Measurements from ENCODE around the gene VAC14. TPM values are rescaled to one million over a fixed set of nuclear protein-coding genes. Genes with fewer than 3 reads are reported as not detected.

The VAC14 gene
- total RNA-seq, 1 experiment from 2014 or later: 92.3 TPM

- no peak for DNase-seq (ENCODE audit: low spot score)
Observed at GRCh38 chr16:70708366-70709246, 92.4 kb downstream of the VAC14 start.

- DNase-seq (ENCODE audit: low spot score): peak; percentile 45
Observed at GRCh38 chr16:70706948-70707465, 94.0 kb downstream of the VAC14 start.

DNA sequence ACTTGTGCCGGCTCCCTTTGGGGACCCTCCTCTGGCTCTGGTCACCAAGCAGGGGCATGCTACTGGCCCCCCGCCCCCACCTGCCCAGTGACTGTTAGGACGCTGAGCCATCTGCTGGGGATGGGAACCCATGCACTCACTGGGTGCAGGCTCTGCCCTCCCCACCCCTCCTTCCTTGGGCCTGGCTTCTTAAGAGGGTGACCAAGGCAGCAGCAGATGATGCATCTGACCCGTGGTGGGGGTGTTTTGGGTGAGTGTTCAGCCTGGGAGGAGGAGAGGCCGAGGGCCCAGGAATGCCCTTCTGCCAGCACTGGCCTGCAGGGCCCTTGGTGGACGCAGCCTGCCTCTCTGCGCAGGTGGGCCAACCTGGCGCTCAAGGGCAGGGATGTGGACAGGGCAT, 95.9 kb downstream of the VAC14 start:
- no peak for DNase-seq (ENCODE audit: low spot score)

- peak; percentile 71 for DNase-seq (ENCODE audit: low spot score)
Observed at GRCh38 chr16:70704586-70704985, 96.4 kb downstream of the VAC14 start.

- DNase-seq (ENCODE audit: low spot score): no peak
Observed at GRCh38 chr16:70703835-70704381, 97.0 kb downstream of the VAC14 start.

- DNase-seq (ENCODE audit: low spot score): no peak
Observed at GRCh38 chr16:70703041-70703834, 97.7 kb downstream of the VAC14 start.

GRCh38 chr16:70702624-70703023, 98.3 kb downstream of the VAC14 start:
- DNase-seq (ENCODE audit: low spot score): no peak

- no peak for DNase-seq (ENCODE audit: low spot score)
Observed at GRCh38 chr16:70701998-70702397, 99.0 kb downstream of the VAC14 start.

DNA sequence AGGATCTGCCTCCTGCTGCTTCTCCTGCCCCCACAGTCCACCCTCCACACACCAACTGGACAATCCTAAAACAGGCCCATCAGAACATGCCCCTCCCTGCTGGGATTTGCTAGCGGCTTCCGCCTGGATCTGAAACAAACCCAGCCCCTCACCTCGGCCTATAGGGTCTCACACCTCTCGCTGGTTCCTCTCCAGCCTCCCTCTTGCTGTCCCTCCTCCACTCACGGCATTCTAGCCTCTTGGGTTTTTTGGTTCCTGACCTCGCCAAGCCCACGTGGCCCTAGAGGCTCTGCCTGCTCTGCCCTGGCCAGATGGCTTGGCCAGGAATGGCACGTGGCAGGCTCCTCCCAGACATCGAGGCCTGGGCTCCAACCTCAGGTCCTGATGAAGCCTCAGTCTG, 99.4 kb downstream of the VAC14 start:
- no peak for DNase-seq (ENCODE audit: low spot score)

- no peak for DNase-seq (ENCODE audit: low spot score)
Observed at GRCh38 chr16:70701036-70701435, 99.9 kb downstream of the VAC14 start.

GRCh38 chr16:70700101-70701020, 100.6 kb downstream of the VAC14 start:
- no peak for DNase-seq (ENCODE audit: low spot score)

GRCh38 chr16:70699696-70700095, 101.3 kb downstream of the VAC14 start:
- DNase-seq (ENCODE audit: low spot score): no peak

DNA sequence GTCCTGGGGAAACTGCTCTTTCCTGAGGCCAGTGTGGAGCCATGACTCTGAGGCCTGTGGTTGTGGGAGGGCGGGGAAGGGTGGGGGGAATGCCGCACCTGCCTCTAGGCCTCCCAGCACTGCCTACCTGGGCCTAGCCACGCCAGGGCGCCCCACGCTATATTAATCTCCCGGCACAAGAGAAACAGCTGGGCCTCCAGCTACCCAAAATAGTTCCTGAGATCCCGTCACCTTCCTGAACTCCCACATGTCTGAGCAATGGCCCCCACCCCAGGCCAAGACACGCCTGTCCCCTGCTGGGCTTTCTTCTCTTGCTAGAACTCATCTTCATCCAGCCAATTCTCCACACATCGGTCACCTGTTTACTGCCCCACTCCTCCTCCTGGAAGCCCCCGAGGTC, 102.1 kb downstream of the VAC14 start:
- no peak for DNase-seq (ENCODE audit: low spot score)

- no peak for DNase-seq (ENCODE audit: low spot score)
Observed at GRCh38 chr16:70697594-70698170, 103.3 kb downstream of the VAC14 start.

GRCh38 chr16:70696952-70697593, 103.9 kb downstream of the VAC14 start:
- DNase-seq (ENCODE audit: low spot score): peak; percentile 48

DNA sequence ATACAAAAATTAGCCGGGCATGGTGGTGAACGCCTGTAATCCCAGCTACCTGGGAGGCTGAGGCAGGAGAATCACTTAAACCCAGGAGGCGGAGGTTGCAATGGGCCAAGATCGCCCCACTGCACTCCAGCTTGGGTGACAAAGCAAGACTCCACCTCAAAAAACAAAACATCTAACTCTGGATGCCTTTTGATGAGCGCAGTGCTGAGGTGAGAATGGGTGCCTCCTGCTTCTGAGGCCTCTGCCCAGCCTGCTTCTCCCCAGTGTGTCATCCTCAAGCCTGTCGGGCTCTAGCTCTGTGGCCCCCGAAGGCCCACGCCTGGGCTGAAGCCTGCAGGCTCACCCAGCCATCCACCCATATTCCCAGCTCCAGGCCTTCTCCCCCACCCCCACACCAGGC, 104.6 kb downstream of the VAC14 start:
- DNase-seq (ENCODE audit: low spot score): no peak

DNA sequence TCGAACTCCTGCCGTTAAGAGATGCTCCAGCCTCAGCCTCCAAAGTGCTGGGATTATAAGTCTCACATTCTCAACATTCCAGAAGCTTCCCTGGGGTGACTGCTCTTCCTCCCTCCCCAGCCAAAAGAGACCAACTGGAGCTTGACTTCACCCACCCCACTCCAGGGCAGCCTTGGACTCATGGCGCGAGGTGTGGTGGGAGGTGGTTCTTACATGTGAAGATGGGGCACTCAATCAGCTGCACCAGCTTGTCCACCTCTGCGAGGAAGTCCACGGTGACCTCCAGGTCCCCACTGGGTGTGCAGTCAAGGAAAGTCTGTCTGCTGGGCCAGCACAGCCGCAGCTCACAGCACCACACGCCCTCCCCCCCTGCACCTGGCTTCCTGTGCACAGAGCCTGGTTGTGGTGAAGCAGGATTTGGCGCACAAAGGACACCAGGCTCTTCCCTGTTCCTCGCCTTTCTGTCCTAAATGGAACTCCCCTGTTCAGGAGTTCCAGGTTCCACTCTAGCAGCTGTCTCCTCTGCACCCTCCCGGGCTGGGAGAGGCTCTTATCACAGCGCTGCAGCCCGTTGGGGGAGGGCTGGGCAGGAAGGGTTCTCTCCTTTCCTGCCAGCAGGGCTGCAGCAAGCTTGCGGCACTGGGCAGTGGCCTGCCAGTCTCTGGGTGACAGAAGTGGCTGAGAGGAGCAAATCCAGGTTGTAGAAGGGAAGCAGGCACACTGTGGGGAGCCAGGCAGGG, 105.5 kb downstream of the VAC14 start:
- peak; percentile 70 for DNase-seq (ENCODE audit: low spot score)

- no peak for DNase-seq (ENCODE audit: low spot score)
Observed at GRCh38 chr16:70694868-70695218, 106.1 kb downstream of the VAC14 start.

DNA sequence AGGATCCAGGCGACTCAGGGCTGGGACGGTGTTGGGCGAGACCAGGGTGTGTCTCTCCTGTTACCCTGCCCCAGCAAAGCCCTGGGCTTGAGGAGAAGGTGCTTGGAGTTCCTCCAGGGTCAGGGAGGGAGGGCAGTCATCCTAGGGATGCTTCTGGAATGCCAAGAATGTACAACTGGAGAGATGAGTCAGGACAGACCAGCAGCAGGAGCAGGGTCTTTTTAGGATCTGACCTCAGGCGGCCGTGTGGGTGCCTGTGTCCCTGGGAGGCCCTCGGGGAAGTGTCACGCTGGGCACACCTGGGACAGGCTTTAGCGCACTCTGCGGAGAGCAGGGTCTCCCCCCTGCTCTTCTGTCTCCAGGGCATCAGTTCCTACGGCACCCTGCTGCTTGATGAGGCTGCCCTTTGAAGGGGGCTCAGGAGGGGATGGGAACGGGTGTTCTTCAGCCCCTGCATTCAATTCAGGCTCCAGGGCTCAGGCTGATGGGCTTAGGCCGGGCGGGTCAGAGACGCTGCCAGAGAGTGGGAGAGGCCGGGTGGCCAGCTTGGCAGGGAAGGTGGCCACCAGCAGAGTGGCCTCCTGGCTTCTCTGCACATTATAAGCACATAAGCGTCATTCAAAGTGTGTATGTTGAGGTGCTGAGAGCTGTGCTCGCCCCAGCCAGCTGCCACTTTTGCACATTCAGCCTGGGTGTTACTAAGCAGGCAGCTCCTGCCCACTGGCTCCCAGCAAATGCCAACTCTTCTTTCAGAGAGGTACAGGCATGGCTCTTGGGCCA, 106.7 kb downstream of the VAC14 start:
- DNase-seq (ENCODE audit: low spot score): peak; percentile 28
